GM12801 (cell line): ENCODE measurements around the gene TMEM87B.

ENCODE experiments used
- TF ChIP-seq, protein P1 (sequence below): IDR thresholded peaks from one replicate; pipeline ENCODE4 v1.5.1; 2011; ENCODE audit warnings: control low read depth; ENCODE audit not compliant: insufficient read length; ENCODE audit errors: extremely low read depth

TMEM87B gene

DNA sequence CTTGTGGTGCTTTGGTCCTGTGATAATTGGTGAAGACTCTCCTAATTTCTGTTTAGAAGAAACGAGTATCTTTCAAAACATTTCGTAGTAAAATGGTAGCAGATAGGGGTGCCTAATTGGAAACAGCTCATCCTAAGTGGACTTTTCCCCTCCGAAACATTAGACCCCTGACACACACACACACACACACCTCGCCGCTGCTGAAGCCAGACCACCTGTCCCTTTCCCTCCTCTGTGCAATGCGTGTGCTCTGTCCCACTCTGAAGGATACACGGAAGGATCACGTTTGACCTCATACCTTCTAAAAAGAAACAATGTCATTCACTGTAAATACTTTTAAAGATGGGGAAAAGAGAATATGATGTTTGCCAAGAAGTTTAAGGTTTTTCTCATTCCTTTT lies 36.2 kb upstream of the TMEM87B start:
- TF ChIP-seq, protein P1, sequence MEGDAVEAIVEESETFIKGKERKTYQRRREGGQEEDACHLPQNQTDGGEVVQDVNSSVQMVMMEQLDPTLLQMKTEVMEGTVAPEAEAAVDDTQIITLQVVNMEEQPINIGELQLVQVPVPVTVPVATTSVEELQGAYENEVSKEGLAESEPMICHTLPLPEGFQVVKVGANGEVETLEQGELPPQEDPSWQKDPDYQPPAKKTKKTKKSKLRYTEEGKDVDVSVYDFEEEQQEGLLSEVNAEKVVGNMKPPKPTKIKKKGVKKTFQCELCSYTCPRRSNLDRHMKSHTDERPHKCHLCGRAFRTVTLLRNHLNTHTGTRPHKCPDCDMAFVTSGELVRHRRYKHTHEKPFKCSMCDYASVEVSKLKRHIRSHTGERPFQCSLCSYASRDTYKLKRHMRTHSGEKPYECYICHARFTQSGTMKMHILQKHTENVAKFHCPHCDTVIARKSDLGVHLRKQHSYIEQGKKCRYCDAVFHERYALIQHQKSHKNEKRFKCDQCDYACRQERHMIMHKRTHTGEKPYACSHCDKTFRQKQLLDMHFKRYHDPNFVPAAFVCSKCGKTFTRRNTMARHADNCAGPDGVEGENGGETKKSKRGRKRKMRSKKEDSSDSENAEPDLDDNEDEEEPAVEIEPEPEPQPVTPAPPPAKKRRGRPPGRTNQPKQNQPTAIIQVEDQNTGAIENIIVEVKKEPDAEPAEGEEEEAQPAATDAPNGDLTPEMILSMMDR = no peak

DNA sequence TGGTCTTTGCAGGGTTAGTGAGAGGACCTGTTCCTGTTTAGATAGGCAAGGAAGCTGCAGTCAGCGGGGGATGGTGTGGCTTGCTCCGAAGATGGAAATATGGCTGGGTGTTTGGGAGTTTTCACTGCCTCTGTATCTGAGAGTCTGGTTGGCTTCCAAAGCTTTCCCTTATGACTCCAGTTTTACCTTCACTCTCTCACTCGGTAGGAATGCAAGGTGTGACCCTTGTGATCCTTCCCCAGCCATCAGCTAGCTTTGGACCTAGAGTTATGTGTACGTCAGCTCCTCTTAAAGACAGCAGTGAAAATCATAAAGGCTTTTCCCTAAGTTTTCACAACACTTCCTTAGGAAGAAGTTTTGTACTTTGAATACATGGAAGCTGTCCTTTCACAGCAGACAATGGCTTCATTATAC lies 35.5 kb upstream of the TMEM87B start:
- TF ChIP-seq, protein P1 = no peak

DNA sequence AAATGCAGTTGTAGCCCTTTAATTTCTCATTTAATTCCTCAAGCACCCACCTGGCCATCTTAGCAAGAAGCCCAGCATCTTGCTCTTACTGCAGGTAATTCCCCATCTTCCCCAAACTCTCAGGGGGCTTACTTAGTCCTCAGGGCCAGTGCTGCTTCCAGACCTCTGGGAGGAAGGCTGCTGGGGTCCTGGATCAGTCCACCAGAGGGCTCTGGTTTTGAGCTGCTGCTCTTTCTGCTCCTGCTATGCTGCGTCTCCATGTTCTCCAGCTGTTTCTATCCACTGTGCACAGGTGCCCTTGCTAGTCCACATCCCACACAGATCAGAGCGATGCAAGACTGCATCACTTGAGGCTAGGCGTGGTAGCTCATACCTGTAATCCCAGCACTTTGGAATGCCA lies 34.5 kb upstream of the TMEM87B start:
- TF ChIP-seq, protein P1 = no peak

DNA sequence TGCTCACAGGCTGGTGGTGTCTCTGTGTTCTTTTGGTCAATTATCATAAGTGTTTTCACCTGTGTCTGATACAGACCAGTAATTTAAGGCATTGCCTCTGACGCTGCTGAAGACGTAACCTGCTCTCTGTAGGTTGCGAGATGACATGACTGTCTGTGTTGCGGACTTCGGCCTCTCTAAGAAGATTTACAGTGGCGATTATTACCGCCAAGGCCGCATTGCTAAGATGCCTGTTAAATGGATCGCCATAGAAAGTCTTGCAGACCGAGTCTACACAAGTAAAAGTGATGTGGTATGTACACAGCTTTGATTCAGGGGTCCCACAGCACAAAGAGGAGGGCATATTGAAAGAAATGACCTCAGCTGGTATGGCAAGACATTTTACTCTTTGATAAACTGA lies 33.8 kb upstream of the TMEM87B start:
- TF ChIP-seq, protein P1 = no peak

DNA sequence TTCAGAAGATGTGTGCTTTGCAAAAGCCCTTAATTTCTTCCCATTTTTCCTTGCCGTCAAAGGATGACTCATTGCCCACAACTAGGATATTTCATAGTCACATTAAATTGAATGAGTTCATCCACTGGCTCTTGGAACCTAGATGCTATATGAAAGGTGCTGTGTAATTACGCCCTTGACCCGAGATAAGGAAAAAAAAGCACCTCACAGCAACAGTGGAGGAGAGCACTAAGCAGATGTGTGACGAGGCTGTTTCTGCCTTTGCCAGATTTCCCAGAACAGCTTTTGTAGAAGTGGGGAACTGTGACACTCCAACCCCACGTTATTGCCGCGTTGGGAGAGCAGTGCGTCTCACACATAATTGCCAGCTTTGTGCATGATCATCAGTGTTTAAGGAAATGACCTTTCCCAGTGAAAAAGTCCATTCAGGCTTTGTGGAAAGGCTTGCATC lies 33.3 kb upstream of the TMEM87B start:
- TF ChIP-seq, protein P1 = no peak

DNA sequence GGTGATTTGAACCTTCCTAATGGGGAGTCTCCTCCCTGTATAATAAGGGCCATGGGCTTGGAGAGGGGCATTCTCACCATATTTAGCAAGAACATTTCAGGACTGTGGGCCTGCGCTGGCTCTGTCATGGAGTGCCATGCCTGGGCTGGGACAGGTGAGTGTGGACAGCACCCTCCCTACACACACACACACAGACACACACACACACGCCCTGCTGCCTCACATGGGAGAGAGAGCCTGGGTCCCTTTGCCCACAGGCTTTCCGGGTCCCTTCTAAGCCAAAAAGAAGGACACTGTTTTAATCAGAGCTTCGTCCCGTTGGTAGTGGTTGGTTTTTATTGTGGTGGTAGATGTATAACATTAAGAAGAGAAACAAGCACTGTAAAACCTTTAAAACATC lies 31.4 kb upstream of the TMEM87B start:
- TF ChIP-seq, protein P1 = no peak

DNA sequence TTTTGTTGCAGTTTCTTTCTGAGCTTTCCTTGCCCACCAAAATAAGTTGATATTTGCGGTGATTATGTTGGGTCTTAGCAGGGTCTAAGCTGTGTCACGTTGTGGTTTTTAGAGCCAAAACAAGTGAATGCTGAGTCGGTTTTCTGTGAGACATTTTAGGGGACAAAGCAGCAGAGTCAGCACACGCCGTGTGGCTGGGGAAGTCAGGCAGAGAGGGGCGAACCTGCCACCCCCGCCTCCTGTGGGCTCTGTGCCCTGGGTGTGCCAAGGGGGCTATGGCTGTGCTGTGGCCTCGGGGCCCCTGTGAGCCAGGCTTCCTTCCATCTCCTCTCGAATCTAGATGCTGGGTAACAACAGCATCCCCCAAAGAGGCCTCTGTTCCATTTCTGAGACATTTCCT lies 30.8 kb upstream of the TMEM87B start:
- TF ChIP-seq, protein P1 = no peak

DNA sequence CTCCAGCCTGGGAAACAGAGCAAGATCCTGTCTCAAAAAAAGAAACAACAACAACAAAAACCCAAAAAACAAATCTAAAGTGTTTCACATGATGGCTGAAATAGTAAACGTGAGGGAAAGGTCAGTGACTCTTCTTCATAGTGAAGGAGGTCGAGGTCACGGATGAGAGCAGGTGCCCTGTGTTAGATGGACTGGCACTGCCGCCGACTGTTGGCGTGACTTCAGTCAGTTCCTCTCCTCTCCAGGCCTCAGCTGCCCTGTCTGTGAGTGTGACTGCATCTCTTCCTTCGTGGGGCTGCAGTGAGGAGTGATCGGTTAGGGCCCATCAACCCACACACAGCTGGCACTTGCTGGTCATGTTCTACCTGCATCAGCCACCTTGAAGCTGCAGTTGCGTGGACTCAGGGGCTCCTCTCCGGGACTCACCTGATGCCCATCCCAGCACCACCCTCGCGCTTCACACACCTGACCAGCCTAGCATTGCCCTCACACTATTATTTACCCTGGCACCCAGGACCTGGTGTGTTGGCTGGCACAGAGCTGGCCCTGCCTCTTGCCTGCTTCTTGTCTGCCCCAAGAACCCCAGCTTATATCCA lies 30.1 kb upstream of the TMEM87B start:
- TF ChIP-seq, protein P1 = no peak
